Measurements from ENCODE around the gene SARDH. TPM values are rescaled to one million over a fixed set of nuclear protein-coding genes. Genes with fewer than 3 reads are reported as not detected.

The SARDH gene
- total and polyA plus RNA-seq, 2 donors (not counting 3 experiments of a cell fraction or from before 2014, with no cell fraction given): 0.19 to 0.44 TPM

GRCh38 chr9:133640160-133640559, 98.0 kb downstream of the SARDH start:
- Histone ChIP-seq H3K36me3 (ENCODE audit: control insufficient read depth in 2 of 2, extremely low read depth in 1 of 2, insufficient read depth in 2 of 2, low read length in 2 of 2) (no peaks in the 10 kb centered on the region), H3K27me3 (ENCODE audit: control insufficient read depth in 2 of 2, insufficient read depth in 2 of 2, low read length in 2 of 2) (no peaks in the 10 kb centered on the region), H3K9me1 (replicated peaks; ENCODE audit: control insufficient read depth, extremely low read depth, insufficient read depth, low read length) (no peaks in the 10 kb centered on the region), H3K9ac (replicated peaks; ENCODE audit: extremely low read depth, insufficient read depth, low read length) (no peak overlapping the region), H3K4me2 (ENCODE audit: insufficient read depth, low read length) (no peak overlapping the region), H3K79me2 (ENCODE audit: control insufficient read depth, insufficient read depth, low read length) (no peaks in the 10 kb centered on the region), H3K9me3 (replicated peaks; ENCODE audit: control insufficient read depth, insufficient read depth, low read length) (no peaks in the 10 kb centered on the region), H3K27ac (ENCODE audit: insufficient read depth, low read depth, low read length) (no peak overlapping the region), H4K20me1 (replicated peaks; ENCODE audit: control insufficient read depth, extremely low read depth, insufficient read depth, low read length) (no peaks in the 10 kb centered on the region), H3K4me1 (ENCODE audit: control insufficient read depth, extremely low read depth, insufficient read depth, low read length) (no peaks in the 10 kb centered on the region), H2AFZ (ENCODE audit: low read depth, low read length) (no peak overlapping the region), H3K4me3 (replicated peaks in 1 of 3; ENCODE audit: insufficient read depth in 1 of 3, low read depth in 1 of 3, low read length in 3 of 3) (no peak overlapping the region)
- dilution Hi-C loops (cut with MboI; ENCODE audit: extremely low pct_ligation_motif_present, low sequenced_read_pairs) (no loop called here), intact Hi-C loops (cut with micrococcal nuclease) (no loop called here)
- POLR2A ChIA-PET: no interaction called here
- CTCF ChIA-PET: no interaction called here
- FAIRE-seq (no peak), DNase-seq (ENCODE audit: low read depth, low spot score) (no peak)
- no TSS peak for BruUV-seq (replicated peaks)
- TF ChIP-seq POLR2AphosphoS5 (IDR thresholded peaks at IDR 0.05; ENCODE audit: insufficient read depth, low read depth, low read length) (no peak), GATA2 (IDR thresholded peaks at IDR 0.05; ENCODE audit: insufficient read depth, insufficient read length, low read depth, low read length) (no peak), EZH2 (IDR thresholded peaks at IDR 0.05; ENCODE audit: borderline replicate concordance, low read depth, low read length, severe bottlenecking) (no peak), MAX (IDR thresholded peaks at IDR 0.05; ENCODE audit: insufficient read depth, insufficient read length) (no peak), CTCF (IDR thresholded peaks at IDR 0.05; ENCODE audit: extremely low read depth in 1 of 2, insufficient read depth in 1 of 2, low read depth in 1 of 2, low read length in 2 of 2) (no peak)

GRCh38 chr9:133639613-133640012, 98.5 kb downstream of the SARDH start:
- dilution Hi-C loops (cut with MboI; ENCODE audit: extremely low pct_ligation_motif_present, low sequenced_read_pairs): no loop called here
- no peak overlapping the region for H3K4me2 ChIP-seq (ENCODE audit: insufficient read depth, low read length)
- H3K27ac ChIP-seq (ENCODE audit: insufficient read depth, low read depth, low read length): no peak overlapping the region
- TF ChIP-seq EZH2 (IDR thresholded peaks at IDR 0.05; ENCODE audit: borderline replicate concordance, low read depth, low read length, severe bottlenecking): no peak
- no peak for TF ChIP-seq POLR2A (IDR thresholded peaks at IDR 0.05; ENCODE audit: low read depth, low read length)
- no peak for TF ChIP-seq CTCF (IDR thresholded peaks at IDR 0.05; ENCODE audit: extremely low read depth in 1 of 2, insufficient read depth in 1 of 2, low read depth in 1 of 2, low read length in 2 of 2)
- TF ChIP-seq MYC (IDR thresholded peaks at IDR 0.05; ENCODE audit: low read depth, low read length): no peak
- TF ChIP-seq FOS (IDR thresholded peaks at IDR 0.05; ENCODE audit: borderline replicate concordance, insufficient read depth, low read length): no peak
- no peak for TF ChIP-seq GATA2 (IDR thresholded peaks at IDR 0.05; ENCODE audit: insufficient read depth, insufficient read length, low read depth, low read length)
- TF ChIP-seq MAX (IDR thresholded peaks at IDR 0.05; ENCODE audit: insufficient read depth, insufficient read length): no peak
- no peaks in the 10 kb centered on the region for H3K9me1 ChIP-seq (replicated peaks; ENCODE audit: control insufficient read depth, extremely low read depth, insufficient read depth, low read length)
- no peaks in the 10 kb centered on the region for H3K4me1 ChIP-seq (ENCODE audit: control insufficient read depth, extremely low read depth, insufficient read depth, low read length)
- DNase-seq (ENCODE audit: low read depth, low spot score) (no peak), FAIRE-seq (no peak)
- intact Hi-C loops (cut with micrococcal nuclease): no loop called here
- H3K9me3 ChIP-seq (replicated peaks; ENCODE audit: control insufficient read depth, insufficient read depth, low read length): no peaks in the 10 kb centered on the region
- H3K36me3 ChIP-seq (ENCODE audit: control insufficient read depth in 2 of 2, extremely low read depth in 1 of 2, insufficient read depth in 2 of 2, low read length in 2 of 2): no peaks in the 10 kb centered on the region
- BruUV-seq (replicated peaks): no TSS peak
- H2AFZ ChIP-seq (ENCODE audit: low read depth, low read length): no peak overlapping the region
- no peaks in the 10 kb centered on the region for H3K79me2 ChIP-seq (ENCODE audit: control insufficient read depth, insufficient read depth, low read length)
- ChIA-PET CTCF (no interaction called here), POLR2A (no interaction called here)
- no peak overlapping the region for H3K4me3 ChIP-seq (replicated peaks in 1 of 3; ENCODE audit: insufficient read depth in 1 of 3, low read depth in 1 of 3, low read length in 3 of 3)
- H3K9ac ChIP-seq (replicated peaks; ENCODE audit: extremely low read depth, insufficient read depth, low read length): no peak overlapping the region
- no peaks in the 10 kb centered on the region for H3K27me3 ChIP-seq (ENCODE audit: control insufficient read depth in 2 of 2, insufficient read depth in 2 of 2, low read length in 2 of 2)
- H4K20me1 ChIP-seq (replicated peaks; ENCODE audit: control insufficient read depth, extremely low read depth, insufficient read depth, low read length): no peaks in the 10 kb centered on the region
